Frontal cortex (tissue), 4 donors: ENCODE results near the gene WDPCP. TPM values are rescaled to one million over a fixed set of nuclear protein-coding genes. Genes with fewer than 3 reads are reported as not detected.
A peak's percentile ranks its signal among the peaks of the same experiment; 100 is the strongest.
"Not testable (repeated sequence)": the region's sequence is repeated elsewhere in the genome, so short reads cannot be mapped to it uniquely, and the experiment has no call there.

Source experiments
- DNase-seq, 2 donors: peaks; one replicate each; pipeline ENCODE4 v3.0.0; 2012; ENCODE audit warnings: low spot score in 2 of 2
- FAIRE-seq: peaks from 2 replicates; lab custom pipeline; 2012; peaks lifted over from hg19 to GRCh38; lab: Jason Lieb, UNC
- total RNA-seq: library from RNA; depleted of rRNA; stranded (reverse); fragments of >200 nt; gene quantifications from one replicate; pipeline ENCODE4 v1.2.3, GENCODE V29; 2014
- donor health status: control.
- donor health status: control.
- donor health status: control.

WDPCP gene
- total RNA-seq, 1 donor from 2014 or later, result 43.2 TPM

- FAIRE-seq (no peak), DNase-seq (no peak)
Measured at GRCh38 chr2:63163161-63163820, 425.0 kb downstream of the WDPCP start.

- no peak for DNase-seq
- no peak for FAIRE-seq
Measured at GRCh38 chr2:63159262-63159661, 429.0 kb downstream of the WDPCP start.

DNA sequence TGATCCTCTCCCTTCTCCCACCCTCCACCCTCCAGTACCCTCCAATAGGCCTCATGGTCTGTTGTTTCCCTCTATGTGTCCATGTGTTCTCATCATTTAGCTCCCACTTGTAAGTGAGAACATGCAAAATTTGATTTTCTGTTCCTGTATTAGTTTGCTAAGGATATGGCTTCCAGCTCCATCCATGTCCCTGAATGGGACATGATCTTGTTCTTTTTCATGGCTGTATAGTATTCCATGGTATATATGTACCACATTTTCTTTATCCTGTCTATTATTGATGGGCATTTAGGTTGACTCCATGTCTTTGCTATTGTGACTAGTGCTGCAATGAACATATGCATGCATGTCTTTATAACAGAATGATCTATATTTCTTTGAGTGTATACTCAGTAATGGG is 451.6 kb downstream of the WDPCP start:
- not testable (repeated sequence) for DNase-seq, FAIRE-seq

DNA sequence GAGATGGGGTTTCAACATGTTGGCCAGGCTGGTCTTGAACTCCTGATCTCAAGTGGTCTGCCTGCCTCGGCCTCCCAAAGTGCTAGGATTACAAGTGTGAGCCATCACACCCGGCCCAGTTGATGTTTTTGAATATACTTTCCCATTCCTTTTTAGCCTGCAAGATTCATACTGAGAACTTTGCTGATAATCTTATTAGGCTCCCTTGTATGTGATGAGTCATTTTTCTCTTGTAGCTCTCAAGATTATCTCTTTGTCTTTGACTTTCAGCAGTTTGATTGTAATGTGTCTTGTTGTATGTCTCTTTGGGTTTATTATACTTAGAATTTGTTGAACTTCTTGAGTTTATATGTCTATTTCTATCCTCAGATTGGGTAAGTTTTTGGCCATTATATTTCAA is 456.3 kb downstream of the WDPCP start:
- FAIRE-seq (no peak), DNase-seq (no peak)

GRCh38 chr2:63131196-63131595 is 457.1 kb downstream of the WDPCP start:
- DNase-seq (no peak), FAIRE-seq (peak; percentile 10)

- no peak for FAIRE-seq
- no peak for DNase-seq
Measured at GRCh38 chr2:63127594-63127993, 460.7 kb downstream of the WDPCP start.

DNA sequence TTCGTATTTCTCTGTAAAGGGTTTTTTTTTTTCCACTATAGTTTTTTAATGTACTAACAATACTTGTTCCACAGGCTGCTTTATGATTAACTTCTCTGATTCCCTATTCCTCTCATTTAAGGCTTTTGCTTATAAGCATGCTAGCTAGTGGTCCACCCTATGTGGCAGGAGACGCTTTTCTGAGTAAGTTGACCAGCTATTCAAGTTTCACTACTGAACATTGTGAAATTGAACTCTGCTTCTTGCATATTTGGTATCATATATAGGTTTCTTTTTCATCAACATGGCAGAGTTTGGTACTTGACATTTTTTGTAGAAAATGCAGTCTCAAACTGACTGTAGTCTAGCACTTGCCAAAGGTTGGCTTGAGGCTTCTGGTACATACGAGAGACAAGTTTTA is 463.4 kb downstream of the WDPCP start:
- FAIRE-seq (no peak), DNase-seq (no peak)

DNA sequence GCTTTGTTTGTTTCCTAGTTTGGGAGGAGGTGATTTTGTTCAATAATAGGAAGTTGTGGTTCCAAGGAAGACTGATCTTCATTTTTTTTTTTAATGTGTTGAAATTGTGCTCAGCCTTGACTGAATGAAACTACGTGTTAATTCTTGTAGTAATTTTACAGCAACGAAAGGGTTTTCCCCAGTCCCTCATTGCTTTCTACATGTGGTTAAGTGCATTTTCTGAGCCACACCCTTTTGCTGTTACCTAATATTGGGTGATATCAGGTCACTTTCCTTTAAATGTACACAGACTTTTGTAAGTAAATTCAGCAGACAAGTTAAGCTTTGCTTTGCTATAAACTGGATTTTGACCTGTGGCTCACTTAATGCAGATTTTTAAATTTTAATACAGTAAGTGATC is 464.1 kb downstream of the WDPCP start:
- DNase-seq (no peak), FAIRE-seq (no peak)

GRCh38 chr2:63122921-63123320 is 465.4 kb downstream of the WDPCP start:
- FAIRE-seq, result no peak

GRCh38 chr2:63121055-63121834 is 467.0 kb downstream of the WDPCP start:
- no peak for DNase-seq
- FAIRE-seq, result no peak

More at GRCh38 chr2:63122921-63123320, 465.4 kb downstream of the WDPCP start:
- DNase-seq, result no peak

DNA sequence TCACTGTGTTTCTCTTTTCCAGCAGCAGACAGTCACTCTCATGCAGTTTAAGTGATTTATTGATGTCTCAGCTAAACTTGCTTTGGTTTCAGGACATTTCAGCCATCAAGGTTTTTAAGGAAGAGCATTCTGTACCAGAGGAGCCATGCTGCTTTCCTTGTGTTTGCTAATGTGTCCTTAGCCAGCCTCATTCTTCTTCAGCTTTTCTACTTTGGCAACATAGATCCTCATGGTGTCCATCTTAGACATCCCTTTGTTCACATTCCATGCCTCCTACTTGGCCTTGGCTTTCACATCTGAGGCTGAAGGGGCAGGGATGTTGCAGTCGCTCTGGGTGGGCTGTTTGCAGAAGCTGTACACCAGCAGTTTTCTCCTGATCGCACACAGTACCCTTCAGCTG is 469.5 kb downstream of the WDPCP start:
- DNase-seq (no peak), FAIRE-seq (no peak)

- no peak for FAIRE-seq
Measured at GRCh38 chr2:63104482-63104881, 483.8 kb downstream of the WDPCP start.

GRCh38 chr2:63101954-63102353 is 486.3 kb downstream of the WDPCP start:
- no peak for DNase-seq
- no peak for FAIRE-seq

More at GRCh38 chr2:63104482-63104881, 483.8 kb downstream of the WDPCP start:
- no peak for DNase-seq

DNA sequence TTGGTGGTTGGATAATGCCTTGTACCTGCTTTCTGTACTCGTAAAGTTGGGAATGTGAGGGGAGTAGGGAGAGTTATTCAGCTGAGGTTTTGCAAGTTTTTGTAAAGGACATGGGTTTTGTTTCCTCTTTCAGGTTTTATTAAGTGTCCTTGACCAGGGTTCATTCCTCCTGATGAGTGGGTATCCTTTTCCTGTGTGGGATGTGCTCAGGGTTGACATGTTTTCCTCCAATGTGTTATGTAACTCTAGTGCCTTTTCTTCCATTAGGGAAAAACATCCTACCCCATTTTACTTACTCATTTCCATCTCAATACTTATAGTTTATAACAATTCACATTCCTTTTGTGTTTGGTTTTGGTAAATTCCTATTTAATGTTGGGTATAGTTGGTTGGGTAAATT is 489.2 kb downstream of the WDPCP start:
- no peak for DNase-seq
- FAIRE-seq, result no peak

DNA sequence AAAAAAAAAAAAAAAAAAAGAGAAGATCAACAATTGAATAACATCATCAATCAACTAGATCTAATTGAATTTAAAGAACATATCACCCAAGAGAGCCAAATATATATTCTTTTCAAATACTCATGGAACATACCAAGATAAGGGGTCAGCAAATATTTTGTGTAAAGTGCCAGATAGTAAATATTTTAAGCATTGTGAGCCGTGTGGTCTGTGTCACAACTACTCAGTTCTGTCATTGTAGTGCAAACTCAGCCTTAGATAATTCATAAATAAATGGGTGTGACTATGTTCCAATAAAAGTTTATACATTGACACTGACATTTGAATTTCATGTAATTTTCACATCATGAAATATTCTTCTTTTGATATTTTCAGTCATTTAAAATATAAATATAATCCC is 491.8 kb downstream of the WDPCP start:
- FAIRE-seq (no peak), DNase-seq (no peak)

GRCh38 chr2:63093502-63093901 is 494.8 kb downstream of the WDPCP start:
- FAIRE-seq, result no peak
- DNase-seq, result no peak

DNA sequence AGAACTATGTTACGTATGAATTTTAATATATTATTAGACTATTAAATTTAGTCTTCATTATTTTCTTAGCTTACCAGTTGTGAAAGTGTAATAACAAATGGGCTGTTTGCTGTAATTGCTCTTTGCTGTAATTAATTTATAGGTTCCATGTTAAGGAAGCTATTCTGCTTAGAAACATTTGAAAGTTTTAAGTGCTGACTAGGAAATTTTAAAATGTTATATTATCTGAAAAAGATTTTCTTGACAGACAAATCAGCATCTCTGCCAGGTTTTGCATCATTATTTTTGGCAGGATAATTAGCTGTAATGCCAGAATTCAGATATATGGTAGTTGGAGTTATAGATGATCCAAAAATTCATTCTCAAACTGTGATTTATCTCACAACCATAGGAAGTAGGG is 495.4 kb downstream of the WDPCP start:
- DNase-seq, result no peak
- FAIRE-seq, result no peak

DNA sequence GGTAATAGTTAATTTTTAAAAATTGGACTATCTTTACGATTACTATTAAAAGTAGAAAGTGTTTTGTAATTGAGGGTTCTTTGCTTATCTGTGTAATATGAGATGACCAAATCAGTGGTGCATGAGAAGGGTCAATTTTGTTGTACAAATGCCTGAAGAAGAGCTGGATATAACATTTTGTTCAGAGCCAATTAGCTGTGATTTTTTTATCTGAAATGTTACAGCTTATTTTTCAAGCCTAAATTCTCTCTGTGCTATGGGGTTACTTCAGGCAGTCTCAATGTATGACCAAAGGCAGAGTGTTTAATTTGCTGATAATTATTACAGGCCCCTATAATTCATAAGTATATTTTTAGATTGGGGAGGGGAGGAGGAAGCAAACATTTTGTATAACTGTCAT is 495.9 kb downstream of the WDPCP start:
- DNase-seq, result no peak
- FAIRE-seq, result no peak

GRCh38 chr2:63086687-63087086 is 501.6 kb downstream of the WDPCP start:
- FAIRE-seq, result no peak

DNA sequence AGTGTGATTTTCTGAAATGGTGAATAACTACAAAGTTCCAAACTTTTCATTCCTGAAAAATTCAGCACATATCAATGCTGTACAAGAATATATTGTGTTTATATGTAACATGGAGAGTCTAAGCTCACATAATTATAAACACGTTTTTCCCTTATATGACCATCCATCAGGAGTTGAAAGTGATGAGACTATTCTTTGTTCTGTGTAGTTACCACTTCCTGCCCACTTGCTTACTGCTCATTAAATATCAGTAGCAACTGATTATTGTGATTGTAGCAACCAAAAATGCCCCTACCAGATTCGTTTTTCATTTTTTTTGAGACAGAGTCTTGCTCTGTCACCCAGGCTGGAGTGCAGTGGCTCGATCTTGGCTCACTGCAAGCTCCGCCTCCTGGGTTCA is 506.9 kb downstream of the WDPCP start:
- DNase-seq, result no peak
- no peak for FAIRE-seq

More at GRCh38 chr2:63086687-63087086, 501.6 kb downstream of the WDPCP start:
- no peak for DNase-seq

GRCh38 chr2:63078852-63079606 is 509.2 kb downstream of the WDPCP start:
- DNase-seq (no peak), FAIRE-seq (no peak)
